Ovary (tissue), 3 donors: ENCODE measurements around the gene CRMP1.

ENCODE experiments used
- CTCF ChIP-seq, 3 donors: fragments of 450-650 bp in 2 of 3; fragments of 200-600 bp in 1 of 3; IDR thresholded peaks; one replicate each; pipeline versions ENCODE4 v1.5.1 to v1.8.0; 2016 to 2022; ENCODE audit warnings: antibody characterized with exemption in 3 of 3, mild to moderate bottlenecking in 1 of 3
- EP300 ChIP-seq: sonication (generic); formaldehyde crosslinking; IDR thresholded peaks from one replicate; pipeline ENCODE4 v1.6.1; 2017; ENCODE audit warnings: antibody characterized with exemption
- donor health status: DM: no; HTN: no; CAD: no.

GRCh38 chr4:5863461-5864113 is 29.3 kb downstream of the CRMP1 start:
- TF ChIP-seq EP300 (no peak), CTCF (IDR thresholded peaks at IDR 0.05) (no peak)
